Upper lobe of left lung (tissue), 6 donors: ENCODE results near the gene GRIK3. TPM values are rescaled to one million over a fixed set of nuclear protein-coding genes. Genes with fewer than 3 reads are reported as not detected.
A peak's percentile ranks its signal among the peaks of the same experiment; 100 is the strongest.

Experiments used
- ATAC-seq, 2 donors: fragments of 200-7000 bp; cut with Tn5 transposase; one replicate each; pipeline ENCODE4 v1.9.1; 2022; ENCODE audit warnings: mild to moderate bottlenecking in 2 of 2, moderate library complexity in 2 of 2; ENCODE audit not compliant: low FRiP score in 2 of 2
- DNase-seq, 2 donors: peaks; one replicate each; pipeline ENCODE4 v3.0.0-alpha.2; 2019 to 2020
- H3K27ac ChIP-seq, 4 donors: fragments of 200-600 bp; sonication (generic); one replicate each; pipeline ENCODE4 v1.5.1; 2016 to 2019
- H3K27me3 ChIP-seq, 4 donors: fragments of 200-600 bp; sonication (generic); one replicate each; pipeline ENCODE4 v1.5.1; 2017 to 2019
- H3K36me3 ChIP-seq, 4 donors: fragments of 200-600 bp; sonication (generic); one replicate each; pipeline ENCODE4 v1.5.1; 2016 to 2019
- H3K4me1 ChIP-seq, 4 donors: fragments of 200-600 bp; sonication (generic); one replicate each; pipeline ENCODE4 v1.5.1; 2018 to 2019
- H3K4me3 ChIP-seq, 4 donors: fragments of 200-600 bp; sonication (generic); one replicate each; pipeline ENCODE4 v1.5.1; 2017 to 2019; ENCODE audit warnings: mild to moderate bottlenecking in 2 of 4, moderate library complexity in 1 of 4
- H3K9me3 ChIP-seq, 4 donors: fragments of 200-600 bp; sonication (generic); one replicate each; pipeline ENCODE4 v1.5.1; 2018 to 2019
- CTCF ChIP-seq, 6 experiments: fragments of 450-650 bp in 4 of 6; fragments of 200-600 bp in 2 of 6; sonication (generic) in 2 of 6; IDR thresholded peaks; one replicate each; pipeline ENCODE4 v1.5.1; 2016 to 2019; ENCODE audit warnings: antibody characterized with exemption in 6 of 6
- EP300 ChIP-seq, 4 donors: sonication (generic); formaldehyde crosslinking; IDR thresholded peaks; one replicate each; pipeline ENCODE4 v1.5.1; 2017; ENCODE audit warnings: antibody characterized with exemption in 4 of 4, control low read depth in 2 of 4
- POLR2A ChIP-seq, 4 donors: fragments of 450-650 bp; IDR thresholded peaks; one replicate each; pipeline ENCODE4 v1.5.1; 2016 to 2017; ENCODE audit warnings: antibody characterized with exemption in 4 of 4, mild to moderate bottlenecking in 2 of 4
- POLR2AphosphoS5 ChIP-seq, 2 donors: sonication (generic); formaldehyde crosslinking; IDR thresholded peaks; one replicate each; pipeline ENCODE4 v1.5.1; 2017; ENCODE audit warnings: antibody characterized with exemption in 2 of 2
- WGBS, 2 donors: methylation state at CpG; one replicate each; pipeline ENCODE4 v1.1.5; 2017 to 2018; 5-methylcytosine and 5-hydroxymethylcytosine counted together
- total RNA-seq, 6 donors: library from RNA; depleted of rRNA in 4 of 6; stranded (reverse); fragments of >200 nt in 4 of 6; gene quantifications; one replicate each; pipeline versions ENCODE4 v1.1.0 to v1.2.1, GENCODE V29; 2016 to 2021
- donor health status: DM: no; HTN: no; CAD: no; lungs with moderate emphysema.
- donor health status: DM: no; HTN: yes; CAD: no; lungs with severe emphysema.

GRIK3 gene
- total RNA-seq, 6 donors from 2014 or later, result 0.10 to 0.22 TPM; not detected in 4

GRCh38 chr1:36924282-36924811 is 110.0 kb downstream of the GRIK3 start:
- Histone ChIP-seq H3K9me3 (no peaks in the 10 kb centered on the region), H3K4me1 (no peaks in the 10 kb centered on the region), H3K27me3 (no peaks in the 10 kb centered on the region), H3K36me3 (no peaks in the 10 kb centered on the region), H3K4me3 (no peak overlapping the region), H3K27ac (no peak overlapping the region)
- peak in 1 of 2 donors; percentile 50 for ATAC-seq
- DNase-seq, result no peak
- 9% methylated on average over 11 to 13 of the region's 14 CpGs for WGBS, 2 donors
- TF ChIP-seq POLR2A (IDR thresholded peaks at IDR 0.05), result no peak
- no peak for TF ChIP-seq CTCF (IDR thresholded peaks at IDR 0.05)
- TF ChIP-seq POLR2AphosphoS5 (IDR thresholded peaks at IDR 0.05), result no peak
- no peak for TF ChIP-seq EP300 (IDR thresholded peaks at IDR 0.05)

- TF ChIP-seq POLR2A (IDR thresholded peaks at IDR 0.05) (no peak), EP300 (IDR thresholded peaks at IDR 0.05) (no peak), POLR2AphosphoS5 (IDR thresholded peaks at IDR 0.05) (no peak), CTCF (IDR thresholded peaks at IDR 0.05) (no peak)
- WGBS, 2 donors, result 41 to 48% methylated on average over 9 to 11 of the region's 11 CpGs
- H3K9me3 ChIP-seq, result no peaks in the 10 kb centered on the region
- H3K4me3 ChIP-seq, result no peak overlapping the region
- ATAC-seq, result no peak
- DNase-seq, result no peak
- H3K4me1 ChIP-seq, result no peaks in the 10 kb centered on the region
- H3K27ac ChIP-seq, result no peak overlapping the region
- H3K36me3 ChIP-seq, result no peaks in the 10 kb centered on the region
- H3K27me3 ChIP-seq, result no peaks in the 10 kb centered on the region
Observed at GRCh38 chr1:36922593-36923426, 111.5 kb downstream of the GRIK3 start.

GRCh38 chr1:36922071-36922470 is 112.2 kb downstream of the GRIK3 start:
- Histone ChIP-seq H3K4me3 (no peak overlapping the region), H3K27me3 (no peaks in the 10 kb centered on the region), H3K27ac (no peak overlapping the region), H3K9me3 (no peaks in the 10 kb centered on the region), H3K36me3 (no peaks in the 10 kb centered on the region), H3K4me1 (no peaks in the 10 kb centered on the region)
- no peak for TF ChIP-seq POLR2A (IDR thresholded peaks at IDR 0.05)
- TF ChIP-seq EP300 (IDR thresholded peaks at IDR 0.05), result no peak
- no peak for TF ChIP-seq POLR2AphosphoS5 (IDR thresholded peaks at IDR 0.05)
- TF ChIP-seq CTCF (IDR thresholded peaks at IDR 0.05), result no peak
- ATAC-seq (no peak), DNase-seq (no peak)
- WGBS, 2 donors, result 55 to 57% methylated on average over 2 to 5 of the region's 5 CpGs

GRCh38 chr1:36920801-36921405 is 113.4 kb downstream of the GRIK3 start:
- no peak for ATAC-seq
- WGBS, 2 donors, result 52 to 82% methylated on average over 4 to 6 of the region's 6 CpGs
- H3K9me3 ChIP-seq, result no peaks in the 10 kb centered on the region
- H3K4me1 ChIP-seq, result no peaks in the 10 kb centered on the region
- H3K27me3 ChIP-seq, result no peaks in the 10 kb centered on the region
- H3K4me3 ChIP-seq, result no peak overlapping the region
- no peak overlapping the region for H3K27ac ChIP-seq
- no peaks in the 10 kb centered on the region for H3K36me3 ChIP-seq
- peak in 1 of 2 donors; percentile 24 for DNase-seq
- TF ChIP-seq EP300 (IDR thresholded peaks at IDR 0.05) (no peak), POLR2AphosphoS5 (IDR thresholded peaks at IDR 0.05) (no peak), CTCF (IDR thresholded peaks at IDR 0.05) (no peak), POLR2A (IDR thresholded peaks at IDR 0.05) (no peak)
